Ammon's horn (tissue), 1 donor: ENCODE measurements around the gene KCNMA1.
A peak's percentile ranks its signal among the peaks of the same experiment; 100 is the strongest.
"Not testable (repeated sequence)": the region's sequence is repeated elsewhere in the genome, so short reads cannot be mapped to it uniquely, and the experiment has no call there.

Experiments used
- DNase-seq: peaks from one replicate; pipeline ENCODE4 v3.0.0-alpha.2; 2016; ENCODE audit warnings: low spot score

KCNMA1 gene

DNA sequence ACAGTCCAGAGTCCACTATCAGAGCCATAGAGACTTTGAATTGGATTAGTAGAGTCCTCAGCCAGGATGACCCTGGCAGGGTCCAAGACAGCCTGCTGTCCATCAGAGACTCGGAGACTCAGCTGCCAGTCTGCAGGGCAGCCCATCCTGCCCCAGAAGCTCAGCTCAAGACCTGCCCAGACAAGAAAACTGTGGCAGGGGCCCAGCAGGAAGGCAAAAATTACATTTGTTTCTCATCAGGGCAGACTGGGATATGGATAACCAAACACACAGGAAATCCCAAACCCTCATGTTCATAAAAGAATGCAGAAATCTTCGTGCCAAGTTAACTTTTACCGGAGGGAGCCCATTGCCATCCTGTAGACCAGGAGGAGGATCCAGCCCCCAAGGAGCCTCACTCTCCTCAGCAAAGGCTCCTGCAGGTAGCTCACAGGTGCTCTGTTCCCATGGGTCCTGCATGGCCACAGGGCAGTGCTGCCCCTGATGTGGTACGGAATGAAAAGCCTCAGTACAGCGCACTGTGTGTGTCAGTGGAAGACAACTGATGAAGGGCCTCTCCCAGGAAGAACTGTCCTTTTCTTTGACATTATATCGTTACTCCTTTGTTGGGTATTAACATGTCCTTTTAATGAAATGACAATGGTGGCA, 222.2 kb downstream of the KCNMA1 start:
- no peak for DNase-seq

- no peak for DNase-seq
Observed at GRCh38 chr10:77413231-77413630, 224.4 kb downstream of the KCNMA1 start.

GRCh38 chr10:77412573-77413133, 225.0 kb downstream of the KCNMA1 start:
- DNase-seq: not testable (repeated sequence)

- DNase-seq: no peak
Observed at GRCh38 chr10:77411805-77412204, 225.8 kb downstream of the KCNMA1 start.

DNA sequence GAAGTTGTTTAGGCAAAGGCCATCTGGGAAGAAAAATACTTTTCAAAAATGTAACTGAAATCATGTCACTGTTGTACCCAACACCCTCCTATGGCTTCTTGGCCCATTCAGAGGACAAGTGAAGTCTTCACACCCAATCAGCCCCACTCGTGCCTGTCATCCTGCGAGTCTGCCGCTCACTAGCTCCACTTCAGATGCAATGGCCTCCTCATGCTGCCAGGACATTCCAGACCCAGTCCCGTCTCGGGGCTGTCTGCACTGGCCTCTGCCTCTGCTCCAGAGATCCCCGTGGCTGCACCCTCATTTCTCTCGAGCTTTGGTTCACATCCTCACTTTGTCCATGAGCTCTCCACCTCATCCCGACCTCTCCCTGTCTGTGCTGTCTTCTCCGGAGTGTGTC, 227.1 kb downstream of the KCNMA1 start:
- DNase-seq: no peak

DNA sequence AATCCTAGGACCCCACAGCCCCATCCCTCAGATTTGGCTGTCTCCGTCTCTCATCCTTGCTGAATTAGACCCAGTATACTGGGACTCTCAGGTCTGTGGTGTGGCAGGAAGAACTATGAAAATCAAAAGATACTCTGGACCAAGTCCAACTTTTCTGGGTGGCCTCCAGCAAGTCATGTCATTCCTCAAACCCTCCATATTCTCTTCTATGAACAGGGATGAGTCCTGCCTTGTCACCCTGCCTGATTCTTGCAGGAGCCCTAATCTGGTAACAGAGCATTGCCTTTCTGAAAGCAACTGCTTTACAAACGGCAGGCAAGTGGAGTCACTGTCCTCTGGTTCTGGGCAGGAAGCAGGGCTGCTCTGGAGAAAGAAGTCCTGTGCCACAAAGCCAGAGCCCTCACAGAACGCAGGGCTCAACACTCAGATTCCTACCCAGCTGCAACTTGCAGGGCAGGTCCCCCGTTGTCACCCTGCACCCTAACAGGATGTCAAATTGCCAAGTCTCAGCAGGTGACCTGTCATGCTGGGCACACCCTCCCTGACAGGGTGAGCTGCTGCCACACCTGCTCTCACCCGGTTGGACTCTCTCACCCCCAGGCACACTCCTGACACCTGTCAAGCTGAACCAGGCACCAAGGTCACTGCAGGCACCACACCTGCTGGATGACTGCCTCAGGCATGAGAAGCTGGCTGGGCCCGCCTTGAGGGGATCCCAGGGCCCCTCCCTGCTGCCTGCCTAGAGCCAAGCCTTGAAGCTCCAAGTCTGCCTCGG, 227.7 kb downstream of the KCNMA1 start:
- no peak for DNase-seq

DNA sequence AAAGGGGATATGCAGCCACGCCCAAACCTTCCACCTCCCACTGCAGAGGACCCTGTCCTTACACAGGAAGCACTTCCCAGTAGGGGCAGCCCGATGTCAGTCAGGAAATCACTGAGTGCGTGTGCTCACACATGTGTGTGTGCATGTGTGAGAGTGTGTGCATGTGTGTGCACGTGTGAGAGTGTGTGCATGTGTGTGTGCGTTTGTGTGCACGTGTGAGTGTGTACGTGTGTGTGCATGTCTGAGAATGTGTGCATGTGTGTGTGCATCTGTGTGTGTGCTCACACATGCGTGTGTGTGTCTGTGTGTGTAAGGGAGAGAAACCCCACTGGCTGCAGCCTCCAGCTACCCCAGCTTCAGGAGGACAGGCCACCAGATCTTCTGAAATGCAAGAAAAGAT, 229.3 kb downstream of the KCNMA1 start:
- DNase-seq: no peak

DNA sequence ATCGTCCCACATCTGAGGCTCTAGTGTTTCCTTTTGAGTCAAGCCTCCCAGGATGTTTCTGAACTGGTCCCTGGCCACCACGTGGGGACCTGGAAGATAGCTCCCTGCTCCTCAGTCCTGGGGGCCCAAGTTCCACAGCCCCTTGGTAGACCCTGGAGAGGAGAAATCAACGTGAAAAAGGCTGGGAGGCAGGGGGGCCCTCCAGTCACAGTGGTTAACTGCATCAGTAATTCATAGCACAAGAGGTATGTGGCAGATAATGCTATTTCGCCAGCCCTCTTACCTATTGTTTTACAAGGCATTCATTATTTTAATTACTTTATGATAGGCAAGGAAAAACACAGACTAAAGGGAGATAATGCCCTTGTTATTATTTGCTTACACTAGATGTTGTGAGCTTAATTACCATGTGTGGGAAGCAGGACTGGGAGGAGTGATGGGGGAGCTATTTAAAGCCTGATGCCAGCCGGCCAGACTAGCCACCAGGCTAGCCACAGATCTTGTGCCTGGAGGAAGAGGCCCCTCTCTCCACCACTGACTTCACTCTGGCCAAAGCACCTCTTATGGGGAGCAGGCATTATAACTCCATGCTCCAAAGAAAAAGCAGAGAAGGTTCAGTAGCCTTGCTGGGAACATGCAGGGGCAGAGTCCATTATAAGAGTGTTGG, 230.7 kb downstream of the KCNMA1 start:
- no peak for DNase-seq

GRCh38 chr10:77405771-77406241, 231.8 kb downstream of the KCNMA1 start:
- peak; percentile 67 for DNase-seq

GRCh38 chr10:77404810-77405209, 232.8 kb downstream of the KCNMA1 start:
- no peak for DNase-seq

DNA sequence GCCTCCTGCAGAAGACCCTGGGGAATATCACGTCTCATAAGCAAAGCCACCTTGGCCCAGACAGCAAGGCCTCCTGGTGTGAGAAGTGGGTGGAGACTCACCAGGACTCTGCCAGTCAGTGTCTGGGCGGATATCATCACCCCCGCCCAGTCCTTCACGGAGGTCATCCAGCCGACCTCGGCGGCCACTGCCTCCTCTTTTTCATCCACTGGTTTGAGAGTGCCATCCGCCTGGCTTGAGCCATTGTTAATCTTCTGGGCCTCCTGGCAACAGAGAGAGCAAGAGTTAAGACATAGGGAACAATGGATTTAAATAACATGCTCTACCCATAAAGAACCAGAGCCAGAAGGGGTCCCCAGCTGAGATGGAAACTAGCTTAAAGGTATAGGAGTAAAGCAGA, 233.8 kb downstream of the KCNMA1 start:
- DNase-seq: no peak

- no peak for DNase-seq
Observed at GRCh38 chr10:77401683-77402082, 235.9 kb downstream of the KCNMA1 start.

- DNase-seq: no peak
Observed at GRCh38 chr10:77400033-77400432, 237.6 kb downstream of the KCNMA1 start.

GRCh38 chr10:77398986-77399755, 238.4 kb downstream of the KCNMA1 start:
- no peak for DNase-seq

- no peak for DNase-seq
Observed at GRCh38 chr10:77398558-77398957, 239.1 kb downstream of the KCNMA1 start.

- no peak for DNase-seq
Observed at GRCh38 chr10:77397103-77397502, 240.5 kb downstream of the KCNMA1 start.

DNA sequence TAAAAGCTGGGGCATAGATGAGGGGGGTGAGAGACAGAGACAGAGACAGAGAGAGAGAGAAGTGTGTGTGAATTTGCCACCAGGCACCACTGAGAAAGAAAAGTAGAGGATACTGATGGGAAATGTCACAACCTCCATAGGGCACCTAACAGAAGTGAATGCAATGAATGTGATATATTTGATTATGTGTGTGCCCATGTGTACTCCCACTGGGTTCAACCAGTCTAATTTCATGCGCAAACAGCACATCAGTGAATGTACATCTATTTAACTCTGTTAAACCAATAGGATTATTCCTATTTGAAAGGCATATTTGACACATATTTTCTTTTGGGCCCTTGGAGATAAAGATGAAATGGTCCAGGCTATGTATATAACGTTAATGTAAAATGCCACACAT, 241.3 kb downstream of the KCNMA1 start:
- no peak for DNase-seq

DNA sequence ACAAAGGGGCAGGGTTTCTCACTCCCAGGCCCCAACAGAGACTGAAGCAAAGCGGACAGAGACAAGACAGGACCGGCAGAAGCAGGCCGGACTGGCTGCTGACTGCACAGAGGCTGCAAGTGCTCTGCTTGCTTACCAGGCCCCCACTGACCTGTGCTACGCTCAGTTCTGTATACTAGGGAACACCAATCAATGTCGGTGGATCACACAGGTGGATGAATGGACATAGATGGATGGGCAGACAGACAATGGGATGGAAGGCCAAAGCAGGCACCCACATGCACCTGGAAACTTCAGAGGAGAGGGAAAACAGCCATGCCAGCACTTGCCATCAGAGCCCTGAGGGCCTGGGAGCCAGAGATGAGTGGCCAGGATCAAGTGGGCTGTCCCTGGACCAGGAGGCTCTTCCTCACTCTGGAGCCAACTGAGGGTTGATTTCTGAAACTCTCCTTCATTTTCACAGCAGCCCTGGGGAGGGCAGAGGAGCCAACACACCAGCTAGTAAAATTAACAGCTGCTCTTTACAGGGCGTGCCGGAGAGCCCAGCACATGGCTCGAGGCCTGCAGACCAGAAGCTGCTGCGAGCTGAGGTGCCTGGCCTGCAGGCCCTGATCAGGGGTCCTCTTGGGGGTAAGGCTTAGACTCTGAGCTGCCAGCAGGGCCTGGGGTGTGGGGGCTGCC, 243.6 kb downstream of the KCNMA1 start:
- no peak for DNase-seq

DNA sequence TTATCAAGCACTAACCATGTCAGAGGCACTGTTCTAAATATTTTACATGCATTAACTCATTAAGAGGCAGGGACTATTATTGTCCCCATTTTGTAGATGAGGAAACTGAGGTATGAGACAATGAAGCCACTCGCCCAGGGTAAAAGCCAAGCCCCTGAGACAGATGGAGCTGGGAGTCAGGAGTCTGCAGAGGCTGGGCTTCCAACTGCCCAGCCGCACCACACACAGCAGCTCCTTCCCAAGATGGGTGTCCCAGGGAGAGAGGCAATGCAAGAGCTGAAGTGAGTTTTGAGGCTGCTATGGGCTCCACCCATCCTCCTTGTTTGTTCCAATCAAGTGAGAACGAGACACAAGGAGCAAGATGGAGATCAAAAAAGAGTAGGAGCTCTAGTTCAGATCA, 244.2 kb downstream of the KCNMA1 start:
- no peak for DNase-seq

DNA sequence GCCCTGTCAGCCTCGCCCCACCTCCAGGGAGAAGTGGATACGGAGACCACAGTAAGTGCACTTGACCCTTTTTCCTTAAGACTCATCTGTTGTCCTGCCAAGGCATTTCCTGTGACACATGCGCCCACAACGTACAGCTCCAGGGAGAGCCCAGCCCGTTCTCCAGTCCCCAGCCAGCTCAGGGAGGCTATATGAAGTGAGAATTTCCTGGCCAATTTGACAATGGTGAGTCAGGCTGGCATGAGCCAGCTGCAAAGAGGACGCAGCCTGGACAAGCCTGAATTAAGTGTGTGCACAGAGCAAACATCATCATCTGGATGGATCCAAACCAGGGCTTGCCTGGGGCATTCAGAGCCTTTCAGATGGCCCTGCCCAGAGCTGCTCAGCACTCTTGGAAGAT, 244.8 kb downstream of the KCNMA1 start:
- DNase-seq: no peak

DNA sequence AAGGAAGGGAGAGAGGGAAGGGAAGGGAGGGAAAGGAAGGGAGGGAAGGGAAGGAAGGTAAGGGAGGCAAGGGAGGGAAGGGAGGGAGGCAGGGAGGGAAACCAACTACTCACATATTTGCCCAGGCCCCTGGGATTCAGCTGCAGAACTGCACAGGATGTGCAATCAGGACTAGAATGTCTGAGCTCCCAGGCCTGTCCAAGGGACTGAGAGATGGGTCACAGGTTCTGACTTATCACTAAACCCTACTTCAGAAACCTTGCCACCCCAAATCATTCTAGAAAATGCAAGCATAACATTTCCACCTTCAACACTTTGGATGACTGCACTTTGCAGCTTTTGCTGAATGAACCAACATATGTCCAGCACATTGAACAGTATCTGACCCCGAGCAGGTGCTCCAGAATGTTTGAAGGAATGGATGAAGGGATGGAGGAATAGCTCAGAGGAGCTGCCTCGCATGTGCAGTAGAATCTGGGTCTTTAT, 245.3 kb downstream of the KCNMA1 start:
- no peak for DNase-seq
